ENCODE measurements around the gene CCL13.

The CCL13 gene

GRCh38 chr17:34351096-34351495 lies 5.2 kb upstream of the CCL13 start:
- H3K27me3 ChIP-seq (ENCODE audit: insufficient read depth, poor library complexity, severe bottlenecking) = no peaks in the 10 kb centered on the region
- H3K36me3 ChIP-seq (ENCODE audit: low read depth) = no peaks in the 10 kb centered on the region
- H3K9me3 ChIP-seq (ENCODE audit: severe bottlenecking) = no peaks in the 10 kb centered on the region
- H3K27ac ChIP-seq (ENCODE audit: poor library complexity, severe bottlenecking) = no peak overlapping the region
- no peaks in the 10 kb centered on the region for H3K4me1 ChIP-seq (ENCODE audit: insufficient read depth, poor library complexity, severe bottlenecking)
- no peak overlapping the region for H3K4me3 ChIP-seq (ENCODE audit: severe bottlenecking)
- DNase-seq (ENCODE audit: low spot score) = no peak
- TF ChIP-seq CTCF (IDR thresholded peaks at IDR 0.05; ENCODE audit: poor library complexity, severe bottlenecking) = no peak
- no peak for ATAC-seq (ENCODE audit: low read depth)

GRCh38 chr17:34352191-34352590 lies 4.1 kb upstream of the CCL13 start:
- DNase-seq (ENCODE audit: low spot score) = no peak
- Histone ChIP-seq H3K27ac (ENCODE audit: poor library complexity, severe bottlenecking) (no peak overlapping the region), H3K27me3 (ENCODE audit: insufficient read depth, poor library complexity, severe bottlenecking) (no peaks in the 10 kb centered on the region), H3K4me1 (ENCODE audit: insufficient read depth, poor library complexity, severe bottlenecking) (no peaks in the 10 kb centered on the region), H3K36me3 (ENCODE audit: low read depth) (no peaks in the 10 kb centered on the region), H3K9me3 (ENCODE audit: severe bottlenecking) (no peaks in the 10 kb centered on the region), H3K4me3 (ENCODE audit: severe bottlenecking) (no peak overlapping the region)
- TF ChIP-seq CTCF (IDR thresholded peaks at IDR 0.05; ENCODE audit: poor library complexity, severe bottlenecking) = no peak
- no peak for ATAC-seq (ENCODE audit: low read depth)

- DNase-seq (ENCODE audit: low spot score) (no peak), ATAC-seq (ENCODE audit: low read depth) (no peak)
- no peaks in the 10 kb centered on the region for H3K36me3 ChIP-seq (ENCODE audit: low read depth)
- no peaks in the 10 kb centered on the region for H3K27me3 ChIP-seq (ENCODE audit: insufficient read depth, poor library complexity, severe bottlenecking)
- H3K4me3 ChIP-seq (ENCODE audit: severe bottlenecking) = no peak overlapping the region
- H3K4me1 ChIP-seq (ENCODE audit: insufficient read depth, poor library complexity, severe bottlenecking) = no peaks in the 10 kb centered on the region
- no peak for TF ChIP-seq CTCF (IDR thresholded peaks at IDR 0.05; ENCODE audit: poor library complexity, severe bottlenecking)
- H3K9me3 ChIP-seq (ENCODE audit: severe bottlenecking) = no peaks in the 10 kb centered on the region
- H3K27ac ChIP-seq (ENCODE audit: poor library complexity, severe bottlenecking) = no peak overlapping the region
Observed at GRCh38 chr17:34354637-34355036, 1.6 kb upstream of the CCL13 start.

GRCh38 chr17:34357398-34357797 lies 1.1 kb downstream of the CCL13 start:
- H3K4me3 ChIP-seq (ENCODE audit: severe bottlenecking) = no peak overlapping the region
- no peak for ATAC-seq (ENCODE audit: low read depth)

GRCh38 chr17:34358631-34359030 lies 2.4 kb downstream of the CCL13 start:
- H3K4me3 ChIP-seq (ENCODE audit: severe bottlenecking) = no peak overlapping the region
- H3K4me1 ChIP-seq (ENCODE audit: insufficient read depth, poor library complexity, severe bottlenecking) = no peaks in the 10 kb centered on the region
- H3K27ac ChIP-seq (ENCODE audit: poor library complexity, severe bottlenecking) = no peak overlapping the region
- H3K27me3 ChIP-seq (ENCODE audit: insufficient read depth, poor library complexity, severe bottlenecking) = no peaks in the 10 kb centered on the region
- TF ChIP-seq CTCF (IDR thresholded peaks at IDR 0.05; ENCODE audit: poor library complexity, severe bottlenecking) = no peak
- no peak for DNase-seq (ENCODE audit: low spot score)
- ATAC-seq (ENCODE audit: low read depth) = no peak
- H3K36me3 ChIP-seq (ENCODE audit: low read depth) = no peaks in the 10 kb centered on the region
- no peaks in the 10 kb centered on the region for H3K9me3 ChIP-seq (ENCODE audit: severe bottlenecking)

More at GRCh38 chr17:34357398-34357797, 1.1 kb downstream of the CCL13 start:
- Histone ChIP-seq H3K27ac (ENCODE audit: poor library complexity, severe bottlenecking) (no peak overlapping the region), H3K9me3 (ENCODE audit: severe bottlenecking) (no peaks in the 10 kb centered on the region), H3K36me3 (ENCODE audit: low read depth) (no peaks in the 10 kb centered on the region), H3K4me1 (ENCODE audit: insufficient read depth, poor library complexity, severe bottlenecking) (no peaks in the 10 kb centered on the region), H3K27me3 (ENCODE audit: insufficient read depth, poor library complexity, severe bottlenecking) (no peaks in the 10 kb centered on the region)
- no peak for TF ChIP-seq CTCF (IDR thresholded peaks at IDR 0.05; ENCODE audit: poor library complexity, severe bottlenecking)
- DNase-seq (ENCODE audit: low spot score) = no peak

Data from RWPE2 (cell line).